Right atrium auricular region (tissue), 2 donors: ENCODE results near the gene CNGB1. TPM values are rescaled to one million over a fixed set of nuclear protein-coding genes. Genes with fewer than 3 reads are reported as not detected.
"Not testable (repeated sequence)": the region's sequence is repeated elsewhere in the genome, so short reads cannot be mapped to it uniquely, and the experiment has no call there.

ENCODE experiments used
- DNase-seq: peaks from one replicate; pipeline ENCODE4 v3.0.0-alpha.2; 2019; ENCODE audit warnings: low spot score
- H3K27ac ChIP-seq, 2 donors: fragments of 200-600 bp; sonication (generic); 1 replicate in 1 of 2; 2 replicates in 1 of 2; pipeline ENCODE4 v1.5.1; 2016 to 2019
- H3K27me3 ChIP-seq, 2 donors: fragments of 200-600 bp; sonication (generic); one replicate each; pipeline versions ENCODE4 v1.5.1 to v1.6.0; 2017 to 2019
- H3K36me3 ChIP-seq: fragments of 200-600 bp; sonication (generic); one replicate; pipeline ENCODE4 v1.5.1; 2016
- H3K4me1 ChIP-seq, 2 donors: fragments of 200-600 bp; sonication (generic); one replicate each; pipeline versions ENCODE4 v1.5.1 to v1.6.0; 2017 to 2019
- H3K4me3 ChIP-seq, 2 donors: fragments of 200-600 bp; sonication (generic); 1 replicate in 1 of 2; 2 replicates in 1 of 2; pipeline ENCODE4 v1.5.1; 2017 to 2019; ENCODE audit warnings: mild to moderate bottlenecking in 1 of 2, moderate library complexity in 1 of 2
- H3K9me3 ChIP-seq, 2 donors: fragments of 200-600 bp; sonication (generic); one replicate each; pipeline ENCODE4 v1.5.1; 2019
- total RNA-seq, 2 donors: library from RNA; depleted of rRNA; stranded (reverse); fragments of >200 nt; gene quantifications; one replicate each; pipeline ENCODE4 v1.1.0, GENCODE V29; 2016
- TF ChIP-seq, protein P1 (sequence below), 2 donors: fragments of 200-600 bp; sonication (generic); IDR thresholded peaks; one replicate each; pipeline ENCODE4 v1.5.1; 2019; ENCODE audit warnings: antibody characterized with exemption in 2 of 2

Gene CNGB1
- total RNA-seq, 2 donors from 2014 or later = not detected

DNA sequence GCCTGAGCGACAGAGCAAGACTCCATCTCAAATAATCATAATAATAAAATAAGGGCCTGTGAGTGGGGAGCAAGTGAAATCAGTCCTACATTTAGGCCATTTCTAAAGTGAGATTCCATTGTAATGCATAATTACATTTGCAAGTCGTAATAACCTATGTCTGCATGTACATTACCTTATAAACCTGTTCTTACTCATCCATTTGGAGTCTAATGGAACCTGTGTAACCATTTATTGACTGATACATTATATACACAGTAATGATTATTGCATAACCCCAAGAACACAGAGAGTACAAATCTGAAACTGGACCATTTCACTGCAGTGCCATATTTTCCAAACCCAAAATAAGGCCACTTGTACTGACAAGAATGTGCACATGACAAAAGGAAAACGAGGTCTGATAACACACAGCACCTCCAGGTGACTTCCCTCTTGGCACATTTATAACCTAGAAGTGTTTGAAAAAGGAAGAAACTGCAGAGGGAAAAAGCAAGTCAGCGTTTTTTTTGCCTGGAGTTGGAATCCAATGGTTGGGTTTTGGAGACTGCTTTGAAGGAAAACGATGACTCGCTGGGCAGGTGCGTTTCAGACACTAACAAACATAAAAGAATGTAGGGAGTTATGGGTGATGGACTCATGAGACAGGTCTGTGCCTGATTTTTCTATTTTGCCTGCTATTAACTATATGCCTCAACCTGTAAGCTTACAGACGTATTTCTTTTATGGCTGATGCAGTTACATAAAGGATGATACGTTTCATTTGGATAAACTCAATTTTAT lies 105.0 kb downstream of the CNGB1 start:
- Histone ChIP-seq H3K36me3 (no peaks in the 10 kb centered on the region), H3K4me1 (peaks cover 0 to 12% of the 10 kb centered on the region in 2 donors), H3K27ac (no peak overlapping the region), H3K9me3 (no peaks in the 10 kb centered on the region), H3K4me3 (no peak overlapping the region), H3K27me3 (no peaks in the 10 kb centered on the region)
- TF ChIP-seq, protein P1, sequence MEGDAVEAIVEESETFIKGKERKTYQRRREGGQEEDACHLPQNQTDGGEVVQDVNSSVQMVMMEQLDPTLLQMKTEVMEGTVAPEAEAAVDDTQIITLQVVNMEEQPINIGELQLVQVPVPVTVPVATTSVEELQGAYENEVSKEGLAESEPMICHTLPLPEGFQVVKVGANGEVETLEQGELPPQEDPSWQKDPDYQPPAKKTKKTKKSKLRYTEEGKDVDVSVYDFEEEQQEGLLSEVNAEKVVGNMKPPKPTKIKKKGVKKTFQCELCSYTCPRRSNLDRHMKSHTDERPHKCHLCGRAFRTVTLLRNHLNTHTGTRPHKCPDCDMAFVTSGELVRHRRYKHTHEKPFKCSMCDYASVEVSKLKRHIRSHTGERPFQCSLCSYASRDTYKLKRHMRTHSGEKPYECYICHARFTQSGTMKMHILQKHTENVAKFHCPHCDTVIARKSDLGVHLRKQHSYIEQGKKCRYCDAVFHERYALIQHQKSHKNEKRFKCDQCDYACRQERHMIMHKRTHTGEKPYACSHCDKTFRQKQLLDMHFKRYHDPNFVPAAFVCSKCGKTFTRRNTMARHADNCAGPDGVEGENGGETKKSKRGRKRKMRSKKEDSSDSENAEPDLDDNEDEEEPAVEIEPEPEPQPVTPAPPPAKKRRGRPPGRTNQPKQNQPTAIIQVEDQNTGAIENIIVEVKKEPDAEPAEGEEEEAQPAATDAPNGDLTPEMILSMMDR (IDR thresholded peaks at IDR 0.05) = no peak
- no peak for DNase-seq

DNA sequence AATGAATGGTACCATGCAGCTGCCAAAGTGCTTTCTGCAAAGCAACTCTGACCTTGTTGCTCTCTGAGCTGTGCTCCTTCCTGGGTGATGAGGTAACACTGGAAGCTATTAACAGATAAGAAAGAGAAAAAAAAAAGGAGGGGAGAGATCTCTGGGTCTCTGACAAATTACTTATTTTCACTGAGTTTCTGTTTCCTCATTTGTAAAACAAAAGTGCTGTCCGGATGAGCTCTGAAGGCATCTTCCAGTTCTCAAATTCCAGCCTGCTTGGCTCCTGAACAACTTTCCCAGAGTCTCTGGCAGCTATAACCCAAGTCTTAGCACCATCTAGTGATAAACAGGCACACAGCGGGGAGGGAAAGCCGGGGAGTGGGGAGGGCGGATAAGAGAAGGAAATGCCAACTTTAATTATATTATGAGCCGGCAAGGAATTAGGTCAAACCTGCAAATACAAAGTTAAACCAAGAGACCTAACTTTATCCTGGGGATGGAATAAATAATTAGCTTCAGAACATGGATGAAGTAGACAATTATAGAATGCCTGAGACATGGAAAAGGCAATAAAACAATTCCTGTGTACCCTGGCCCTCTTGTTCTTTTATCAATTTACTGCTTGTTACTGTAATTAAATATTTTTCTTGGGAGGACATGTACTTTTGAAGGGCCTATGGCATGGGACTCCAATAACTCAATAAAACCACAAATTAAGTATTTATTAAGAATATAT lies 107.3 kb downstream of the CNGB1 start:
- H3K36me3 ChIP-seq = no peaks in the 10 kb centered on the region
- peaks cover 0 to 13% of the 10 kb centered on the region in 2 donors for H3K4me1 ChIP-seq
- TF ChIP-seq, protein P1 (IDR thresholded peaks at IDR 0.05) = peak; percentile 55 to 78
- H3K9me3 ChIP-seq = no peaks in the 10 kb centered on the region
- H3K27ac ChIP-seq = no peak overlapping the region
- no peaks in the 10 kb centered on the region for H3K27me3 ChIP-seq
- DNase-seq = peak; percentile 78
- H3K4me3 ChIP-seq = no peak overlapping the region

DNA sequence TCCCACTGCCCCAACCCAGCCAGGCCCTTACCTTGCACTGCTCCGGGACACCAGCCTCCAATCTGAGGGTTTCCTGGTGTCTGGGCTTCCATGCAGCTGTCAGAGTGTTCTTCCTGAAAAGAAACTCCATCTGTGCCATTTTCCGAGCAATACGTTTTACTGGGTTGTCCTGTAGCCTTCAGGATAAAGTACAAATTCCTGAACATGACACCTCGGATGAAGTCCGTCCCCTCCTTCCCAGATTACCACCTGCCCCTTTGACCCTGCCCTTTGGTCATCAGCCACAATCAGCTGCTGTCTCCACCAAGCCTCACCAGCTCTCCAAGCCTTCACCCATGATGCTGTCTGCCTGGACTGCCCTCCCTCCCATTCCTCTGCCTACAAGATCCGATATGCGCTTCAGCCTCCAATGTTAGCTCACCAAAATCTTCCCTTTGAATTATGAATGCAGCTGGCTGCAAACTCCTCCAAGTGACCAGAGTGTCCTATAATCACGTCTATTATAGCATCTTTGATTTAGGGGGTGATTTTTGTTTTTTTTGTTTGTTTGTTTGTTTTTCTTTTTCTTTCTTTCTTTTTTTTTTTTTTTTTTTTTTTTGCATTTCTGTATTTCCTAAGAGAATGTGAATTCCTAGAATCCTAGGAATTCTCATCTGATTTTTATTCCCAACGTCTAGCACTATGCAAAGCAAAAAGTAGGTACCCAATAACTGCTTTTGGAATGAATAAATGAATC lies 108.1 kb downstream of the CNGB1 start:
- Histone ChIP-seq H3K9me3 (no peaks in the 10 kb centered on the region), H3K36me3 (no peaks in the 10 kb centered on the region), H3K27me3 (no peaks in the 10 kb centered on the region), H3K27ac (no peak overlapping the region), H3K4me1 (peaks cover 0 to 19% of the 10 kb centered on the region in 2 donors), H3K4me3 (no peak overlapping the region)
- TF ChIP-seq, protein P1 (IDR thresholded peaks at IDR 0.05) = no peak
- no peak for DNase-seq

DNA sequence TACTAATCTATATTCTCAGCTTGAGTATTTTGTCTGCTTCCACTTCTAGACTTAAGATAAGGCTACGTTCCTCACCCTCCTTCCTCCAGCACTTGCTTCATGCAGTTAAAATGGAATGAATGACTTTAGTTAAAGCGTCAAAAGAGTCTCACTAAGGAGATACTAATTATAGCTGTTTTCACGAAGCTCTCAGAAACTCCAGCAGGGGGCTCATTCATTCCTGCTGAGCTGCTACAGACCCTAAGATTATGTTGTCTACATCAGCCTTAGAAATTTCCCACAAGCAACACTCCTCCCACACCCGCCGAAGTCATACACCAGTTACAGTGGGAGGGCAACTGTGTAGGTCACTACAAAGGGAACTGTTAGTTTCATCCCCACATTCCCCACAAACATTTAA lies 111.6 kb downstream of the CNGB1 start:
- DNase-seq = no peak
- peaks cover 0 to 12% of the 10 kb centered on the region in 2 donors for H3K9me3 ChIP-seq
- H3K4me3 ChIP-seq = no peak overlapping the region
- H3K27ac ChIP-seq = no peak overlapping the region
- peaks cover 0 to 20% of the 10 kb centered on the region in 2 donors for H3K4me1 ChIP-seq
- no peaks in the 10 kb centered on the region for H3K36me3 ChIP-seq
- TF ChIP-seq, protein P1 (IDR thresholded peaks at IDR 0.05) = peak in 1 of 2 donors; percentile 47
- no peaks in the 10 kb centered on the region for H3K27me3 ChIP-seq

DNA sequence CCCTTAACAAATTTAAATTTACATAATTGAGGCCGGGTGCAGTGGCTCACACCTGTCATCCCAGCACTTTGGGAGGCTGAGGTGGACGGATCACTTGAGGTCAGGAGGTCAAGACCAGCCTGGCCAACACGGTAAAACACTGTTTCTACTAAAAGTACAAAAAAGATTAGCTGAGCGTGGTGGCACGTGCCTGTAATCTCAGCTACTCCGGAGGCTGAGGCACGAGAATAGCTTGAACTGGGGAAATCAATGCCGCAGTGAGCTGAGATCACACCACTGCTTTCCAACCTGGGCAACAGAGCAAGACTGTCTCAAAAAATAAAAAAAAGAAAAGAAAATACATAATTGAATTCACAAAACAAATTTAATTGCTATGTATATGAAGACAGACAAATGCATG lies 112.3 kb downstream of the CNGB1 start:
- Histone ChIP-seq H3K27ac (peak overlapping the region in 1 of 2 donors; percentile 59), H3K4me3 (no peak overlapping the region), H3K27me3 (no peaks in the 10 kb centered on the region), H3K36me3 (no peaks in the 10 kb centered on the region), H3K9me3 (peaks cover 0 to 12% of the 10 kb centered on the region in 2 donors), H3K4me1 (peaks cover 0 to 17% of the 10 kb centered on the region in 2 donors)
- DNase-seq = no peak
- TF ChIP-seq, protein P1 (IDR thresholded peaks at IDR 0.05) = no peak

DNA sequence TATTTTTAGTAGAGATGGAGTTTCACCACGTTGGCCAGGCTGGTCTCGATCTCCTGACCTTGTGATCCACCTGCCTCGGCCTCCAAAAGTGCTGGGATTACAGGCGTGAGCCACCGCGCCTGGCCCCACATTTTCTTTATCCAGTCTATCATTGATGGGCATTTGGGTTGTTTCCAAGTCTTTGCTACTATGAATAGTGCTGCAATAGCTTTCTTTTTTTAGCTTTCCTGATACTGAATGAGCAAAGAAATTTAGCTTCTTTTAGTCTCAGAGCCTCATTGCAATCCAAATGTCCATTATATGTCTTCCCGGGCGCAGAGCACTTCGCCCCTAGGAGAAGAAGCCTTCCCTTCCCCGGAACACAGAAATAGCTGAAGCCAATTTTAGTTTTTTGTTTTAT lies 112.9 kb downstream of the CNGB1 start:
- not testable (repeated sequence) for DNase-seq
- H3K4me1 ChIP-seq = peaks cover 0 to 12% of the 10 kb centered on the region in 2 donors

More for the DNA sequence above, 112.9 kb downstream of the CNGB1 start:
- H3K4me3 ChIP-seq, H3K36me3 ChIP-seq, H3K27me3 ChIP-seq: not testable (repeated sequence)
- Histone ChIP-seq H3K9me3 (peaks cover 0 to 12% of the 10 kb centered on the region in 2 donors), H3K27ac (peak overlapping the region; percentile 59 to 67)
